ENCODE results near the gene GPR183.
A peak's percentile ranks its signal among the peaks of the same experiment; 100 is the strongest.

The GPR183 gene

GRCh38 chr13:99335603-99336002, 28.4 kb upstream of the GPR183 start:
- no peak overlapping the region for H2AFZ ChIP-seq (ENCODE audit: insufficient read depth, low read length, poor library complexity)
- H4K12ac ChIP-seq (ENCODE audit: low read depth, low read length), result no peak overlapping the region
- H2BK12ac ChIP-seq (ENCODE audit: low read length), result no peak overlapping the region
- H2BK5ac ChIP-seq (ENCODE audit: low read depth, low read length, poor library complexity), result no peak overlapping the region
- no peak overlapping the region for H3K27ac ChIP-seq (ENCODE audit: low read depth, low read length)
- no peak overlapping the region for H2AK5ac ChIP-seq (ENCODE audit: low read length)
- H4K91ac ChIP-seq (ENCODE audit: low read depth, low read length), result no peak overlapping the region
- H3K4ac ChIP-seq (ENCODE audit: low read depth, low read length), result no peak overlapping the region
- no peaks in the 10 kb centered on the region for H3K27me3 ChIP-seq (ENCODE audit: insufficient read depth, low read length)
- no peak overlapping the region for H2BK120ac ChIP-seq (ENCODE audit: insufficient read depth, low read length, poor library complexity)
- no peak overlapping the region for H3K9ac ChIP-seq (ENCODE audit: low read length)
- H3K18ac ChIP-seq (ENCODE audit: low read length), result no peak overlapping the region
- no peaks in the 10 kb centered on the region for H3K79me1 ChIP-seq (ENCODE audit: low read length)
- peaks cover 0 to 3% of the 10 kb centered on the region in 2 experiments for H3K36me3 ChIP-seq (ENCODE audit: control insufficient read depth in 1 of 2, insufficient read depth in 2 of 2, low read length in 2 of 2)
- no peak overlapping the region for H3K4me3 ChIP-seq (ENCODE audit: low read depth, low read length)
- H3K23ac ChIP-seq (ENCODE audit: low read length), result no peak overlapping the region
- no peak overlapping the region for H3K4me2 ChIP-seq (ENCODE audit: low read length)
- no peaks in the 10 kb centered on the region for H3K9me3 ChIP-seq (ENCODE audit: insufficient read depth, low read depth, low read length)
- WGBS (ENCODE audit: extremely low coverage, insufficient coverage, insufficient read length), result no CpG with 5 or more reads among the region's 4 CpGs
- no peaks in the 10 kb centered on the region for H3K79me2 ChIP-seq (ENCODE audit: control insufficient read depth, insufficient read depth, low read length, poor library complexity)
- H3K4me1 ChIP-seq (ENCODE audit: control insufficient read depth in 1 of 2, insufficient read depth in 2 of 2, low read length in 2 of 2), result no peaks in the 10 kb centered on the region
- peak in 1 of 2 donors; percentile 40 for DNase-seq
- no peak overlapping the region for H4K8ac ChIP-seq (ENCODE audit: low read depth, low read length)
- no peak overlapping the region for H3K14ac ChIP-seq (ENCODE audit: low read length)

GRCh38 chr13:99335087-99335486, 27.9 kb upstream of the GPR183 start:
- Histone ChIP-seq H2AK5ac (ENCODE audit: low read length) (no peak overlapping the region), H3K27me3 (ENCODE audit: insufficient read depth, low read length) (no peaks in the 10 kb centered on the region), H3K23ac (ENCODE audit: low read length) (no peak overlapping the region), H3K4ac (ENCODE audit: low read depth, low read length) (no peak overlapping the region), H3K4me1 (ENCODE audit: control insufficient read depth in 1 of 2, insufficient read depth in 2 of 2, low read length in 2 of 2) (no peaks in the 10 kb centered on the region), H3K18ac (ENCODE audit: low read length) (no peak overlapping the region), H4K12ac (ENCODE audit: low read depth, low read length) (no peak overlapping the region), H2BK120ac (ENCODE audit: insufficient read depth, low read length, poor library complexity) (no peak overlapping the region), H3K9me3 (ENCODE audit: insufficient read depth, low read depth, low read length) (no peaks in the 10 kb centered on the region), H3K27ac (ENCODE audit: low read depth, low read length) (no peak overlapping the region), H3K4me3 (ENCODE audit: low read depth, low read length) (no peak overlapping the region), H3K79me2 (ENCODE audit: control insufficient read depth, insufficient read depth, low read length, poor library complexity) (no peaks in the 10 kb centered on the region), H3K14ac (ENCODE audit: low read length) (no peak overlapping the region), H4K8ac (ENCODE audit: low read depth, low read length) (no peak overlapping the region), H2AFZ (ENCODE audit: insufficient read depth, low read length, poor library complexity) (no peak overlapping the region), H4K91ac (ENCODE audit: low read depth, low read length) (no peak overlapping the region), H3K4me2 (ENCODE audit: low read length) (no peak overlapping the region), H3K79me1 (ENCODE audit: low read length) (no peaks in the 10 kb centered on the region), H3K36me3 (ENCODE audit: control insufficient read depth in 1 of 2, insufficient read depth in 2 of 2, low read length in 2 of 2) (no peaks in the 10 kb centered on the region), H2BK12ac (ENCODE audit: low read length) (no peak overlapping the region), H2BK5ac (ENCODE audit: low read depth, low read length, poor library complexity) (no peak overlapping the region), H3K9ac (ENCODE audit: low read length) (no peak overlapping the region)
- DNase-seq, result no peak
- no CpG with 5 or more reads among the region's 2 CpGs for WGBS (ENCODE audit: extremely low coverage, insufficient coverage, insufficient read length)

- Histone ChIP-seq H3K4me3 (ENCODE audit: low read depth, low read length) (no peak overlapping the region), H3K4me2 (ENCODE audit: low read length) (no peak overlapping the region), H2BK12ac (ENCODE audit: low read length) (no peak overlapping the region), H3K4ac (ENCODE audit: low read depth, low read length) (no peak overlapping the region), H3K9ac (ENCODE audit: low read length) (no peak overlapping the region), H2AFZ (ENCODE audit: insufficient read depth, low read length, poor library complexity) (no peak overlapping the region), H3K23ac (ENCODE audit: low read length) (no peak overlapping the region), H3K4me1 (ENCODE audit: control insufficient read depth in 1 of 2, insufficient read depth in 2 of 2, low read length in 2 of 2) (no peaks in the 10 kb centered on the region), H4K91ac (ENCODE audit: low read depth, low read length) (no peak overlapping the region), H4K12ac (ENCODE audit: low read depth, low read length) (no peak overlapping the region), H3K18ac (ENCODE audit: low read length) (no peak overlapping the region), H3K27ac (ENCODE audit: low read depth, low read length) (no peak overlapping the region), H3K79me2 (ENCODE audit: control insufficient read depth, insufficient read depth, low read length, poor library complexity) (no peaks in the 10 kb centered on the region), H2AK5ac (ENCODE audit: low read length) (no peak overlapping the region), H2BK5ac (ENCODE audit: low read depth, low read length, poor library complexity) (no peak overlapping the region), H3K14ac (ENCODE audit: low read length) (no peak overlapping the region), H3K79me1 (ENCODE audit: low read length) (no peaks in the 10 kb centered on the region), H3K9me3 (ENCODE audit: insufficient read depth, low read depth, low read length) (no peaks in the 10 kb centered on the region), H2BK120ac (ENCODE audit: insufficient read depth, low read length, poor library complexity) (no peak overlapping the region), H4K8ac (ENCODE audit: low read depth, low read length) (no peak overlapping the region), H3K36me3 (ENCODE audit: control insufficient read depth in 1 of 2, insufficient read depth in 2 of 2, low read length in 2 of 2) (no peaks in the 10 kb centered on the region), H3K27me3 (ENCODE audit: insufficient read depth, low read length) (no peaks in the 10 kb centered on the region)
- WGBS (ENCODE audit: extremely low coverage, insufficient coverage, insufficient read length), result no CpG with 5 or more reads among the region's 3 CpGs
- DNase-seq, result no peak
Measured at GRCh38 chr13:99334221-99334620, 27.0 kb upstream of the GPR183 start.

GRCh38 chr13:99332456-99332855, 25.3 kb upstream of the GPR183 start:
- Histone ChIP-seq H3K23ac (ENCODE audit: low read length) (no peak overlapping the region), H2BK120ac (ENCODE audit: insufficient read depth, low read length, poor library complexity) (no peak overlapping the region)
- no CpG with 5 or more reads among the region's 9 CpGs for WGBS (ENCODE audit: extremely low coverage, insufficient coverage, insufficient read length)

More at GRCh38 chr13:99332456-99332855, 25.3 kb upstream of the GPR183 start:
- Histone ChIP-seq H3K4ac (ENCODE audit: low read depth, low read length) (no peak overlapping the region), H3K79me1 (ENCODE audit: low read length) (no peaks in the 10 kb centered on the region), H3K4me3 (ENCODE audit: low read depth, low read length) (no peak overlapping the region), H3K9ac (ENCODE audit: low read length) (no peak overlapping the region), H2BK12ac (ENCODE audit: low read length) (no peak overlapping the region), H4K8ac (ENCODE audit: low read depth, low read length) (no peak overlapping the region), H2AFZ (ENCODE audit: insufficient read depth, low read length, poor library complexity) (no peak overlapping the region), H2BK5ac (ENCODE audit: low read depth, low read length, poor library complexity) (no peak overlapping the region), H3K9me3 (ENCODE audit: insufficient read depth, low read depth, low read length) (no peaks in the 10 kb centered on the region), H3K36me3 (ENCODE audit: control insufficient read depth in 1 of 2, insufficient read depth in 2 of 2, low read length in 2 of 2) (no peaks in the 10 kb centered on the region), H3K27ac (ENCODE audit: low read depth, low read length) (no peak overlapping the region), H3K27me3 (ENCODE audit: insufficient read depth, low read length) (no peaks in the 10 kb centered on the region), H4K91ac (ENCODE audit: low read depth, low read length) (no peak overlapping the region), H3K14ac (ENCODE audit: low read length) (no peak overlapping the region), H2AK5ac (ENCODE audit: low read length) (no peak overlapping the region), H3K4me1 (ENCODE audit: control insufficient read depth in 1 of 2, insufficient read depth in 2 of 2, low read length in 2 of 2) (no peaks in the 10 kb centered on the region), H3K4me2 (ENCODE audit: low read length) (no peak overlapping the region), H3K79me2 (ENCODE audit: control insufficient read depth, insufficient read depth, low read length, poor library complexity) (no peaks in the 10 kb centered on the region), H4K12ac (ENCODE audit: low read depth, low read length) (no peak overlapping the region), H3K18ac (ENCODE audit: low read length) (no peak overlapping the region)
- no peak for DNase-seq

Measured in trophoblast cell (in vitro differentiated cells and primary cell).